Loucy (cell line): Measurements from ENCODE around the gene CLMN.

Experiments
- CTCF ChIP-seq: fragments of 200-600 bp; sonication (generic); conservative IDR thresholded peaks from 2 replicates; pipeline ENCODE4 v1.5.1; 2014; ENCODE audit warnings: mild to moderate bottlenecking, antibody characterized with exemption, low read length
- EZH2phosphoT487 ChIP-seq: fragments of 200-600 bp; IDR thresholded peaks from 2 replicates; pipeline ENCODE4 v1.6.1; 2018; ENCODE audit warnings: antibody characterized with exemption, mild to moderate bottlenecking, moderate library complexity, borderline replicate concordance

- TF ChIP-seq CTCF (no peak), EZH2phosphoT487 (no peak)
These were observed 6.0 kb downstream of the CLMN start for GRCh38 chr14:95313707-95314106.
